Lower leg skin (tissue), 4 donors: Measurements from ENCODE around the gene TIMM44. TPM values are rescaled to one million over a fixed set of nuclear protein-coding genes. Genes with fewer than 3 reads are reported as not detected.

Source experiments
- DNase-seq, 2 donors: peaks; one replicate each; pipeline ENCODE4 v3.0.0-alpha.2; 2019; ENCODE audit warnings: low spot score in 2 of 2
- H3K4me3 ChIP-seq: fragments of 200-600 bp; sonication (generic); 2 replicates; pipeline ENCODE4 v1.5.1; 2017; ENCODE audit warnings: mild to moderate bottlenecking, low read depth; ENCODE audit not compliant: poor library complexity, severe bottlenecking
- CTCF ChIP-seq, 3 donors: fragments of 450-650 bp; IDR thresholded peaks; one replicate each; pipeline ENCODE4 v1.5.1; 2016; ENCODE audit warnings: antibody characterized with exemption in 3 of 3, mild to moderate bottlenecking in 3 of 3, moderate library complexity in 2 of 3
- POLR2A ChIP-seq, 2 donors: fragments of 450-650 bp; IDR thresholded peaks; one replicate each; pipeline ENCODE4 v1.6.1; 2016 to 2017; ENCODE audit warnings: antibody characterized with exemption in 2 of 2, mild to moderate bottlenecking in 1 of 2, moderate library complexity in 1 of 2
- WGBS, 2 donors: methylation state at CpG; one replicate each; pipeline ENCODE4 v1.1.5; 2018; 5-methylcytosine and 5-hydroxymethylcytosine counted together
- intact Hi-C: fragments of 100-400 bp; cut with DNase I; formaldehyde crosslinking; loops from one replicate; pipeline ENCODE4 v1.15.0; 2023; ENCODE audit warnings: low total_unique reads
- total RNA-seq, 4 donors: library from RNA; depleted of rRNA; stranded (reverse); fragments of >200 nt; gene quantifications; one replicate each; pipeline ENCODE4 v1.1.0, GENCODE V29; 2016

The TIMM44 gene
- total RNA-seq, 4 donors from 2014 or later = 36.8 to 119 (median 51.7) TPM

GRCh38 chr19:7940841-7941240 lies 2.6 kb downstream of the TIMM44 start:
- intact Hi-C loops = no loop called here
- no peak for DNase-seq
- WGBS, 2 donors = 88 to 92% methylated on average over 11 to 13 of the region's 13 CpGs
- H3K4me3 ChIP-seq = no peak overlapping the region
- no peak for TF ChIP-seq POLR2A (IDR thresholded peaks at IDR 0.05)
- no peak for TF ChIP-seq CTCF (IDR thresholded peaks at IDR 0.05)

- intact Hi-C loops = no loop called here
- no peak for DNase-seq
- 90 to 92% methylated on average over 21 of the region's 21 CpGs for whole genome bisulfite sequencing, 2 donors
- TF ChIP-seq CTCF (IDR thresholded peaks at IDR 0.05) = no peak
- TF ChIP-seq POLR2A (IDR thresholded peaks at IDR 0.05) = no peak
- H3K4me3 ChIP-seq = no peak overlapping the region
Observed at GRCh38 chr19:7934766-7935165, 8.7 kb downstream of the TIMM44 start.

GRCh38 chr19:7933828-7934725 lies 9.4 kb downstream of the TIMM44 start:
- WGBS, 2 donors = 86 to 88% methylated on average over 46 to 55 of the region's 55 CpGs
- TF ChIP-seq POLR2A (IDR thresholded peaks at IDR 0.05) (no peak), CTCF (IDR thresholded peaks at IDR 0.05) (no peak)
- DNase-seq = no peak
- intact Hi-C loops = no loop called here
- H3K4me3 ChIP-seq = no peak overlapping the region

GRCh38 chr19:7933411-7933810 lies 10.1 kb downstream of the TIMM44 start:
- TF ChIP-seq CTCF (IDR thresholded peaks at IDR 0.05) = no peak
- TF ChIP-seq POLR2A (IDR thresholded peaks at IDR 0.05) = no peak
- DNase-seq = no peak
- intact Hi-C loops = no loop called here
- WGBS, 2 donors = 81 to 91% methylated on average over 13 to 14 of the region's 14 CpGs
- H3K4me3 ChIP-seq = no peak overlapping the region

GRCh38 chr19:7932930-7933300 lies 10.6 kb downstream of the TIMM44 start:
- WGBS, 2 donors = 91 to 93% methylated on average over 10 of the region's 10 CpGs
- TF ChIP-seq CTCF (IDR thresholded peaks at IDR 0.05) (no peak), POLR2A (IDR thresholded peaks at IDR 0.05) (no peak)
- DNase-seq = no peak
- intact Hi-C loops = no loop called here
- no peak overlapping the region for H3K4me3 ChIP-seq
